Mucosa of stomach (tissue), 1 donor: ENCODE data around the gene PXDN.

Experiments
- H3K27me3 ChIP-seq: one replicate; pipeline ENCODE4 v1.7.0; 2013; ENCODE audit warnings: mild to moderate bottlenecking, low read length; ENCODE audit not compliant: control insufficient read depth, insufficient read depth
- H3K36me3 ChIP-seq: one replicate; pipeline ENCODE4 v1.7.0; 2013; ENCODE audit warnings: low read length; ENCODE audit not compliant: control insufficient read depth, insufficient read depth
- H3K4me1 ChIP-seq: one replicate; pipeline ENCODE4 v1.7.0; 2013; ENCODE audit warnings: mild to moderate bottlenecking, low read length; ENCODE audit not compliant: control insufficient read depth, insufficient read depth
- H3K4me3 ChIP-seq: one replicate; pipeline ENCODE4 v1.7.0; 2013; ENCODE audit warnings: low read length
- H3K9ac ChIP-seq: one replicate; pipeline ENCODE4 v1.7.0; 2013; ENCODE audit warnings: mild to moderate bottlenecking, low read length, moderate library complexity
- H3K9me3 ChIP-seq: one replicate; pipeline ENCODE4 v1.7.0; 2013; ENCODE audit warnings: mild to moderate bottlenecking, low read length, moderate library complexity; ENCODE audit not compliant: control insufficient read depth
- donor health status: Pancreatic carcinoma.

The PXDN gene

GRCh38 chr2:1609040-1609439 is 135.3 kb downstream of the PXDN start:
- no peaks in the 10 kb centered on the region for H3K36me3 ChIP-seq

GRCh38 chr2:1607971-1608688 is 136.2 kb downstream of the PXDN start:
- Histone ChIP-seq H3K9me3 (no peaks in the 10 kb centered on the region), H3K36me3 (no peaks in the 10 kb centered on the region), H3K4me1 (no peaks in the 10 kb centered on the region)

More at GRCh38 chr2:1609040-1609439, 135.3 kb downstream of the PXDN start:
- Histone ChIP-seq H3K9me3 (no peaks in the 10 kb centered on the region), H3K9ac (no peak overlapping the region), H3K4me3 (no peak overlapping the region), H3K27me3 (no peaks in the 10 kb centered on the region), H3K4me1 (no peaks in the 10 kb centered on the region)

GRCh38 chr2:1607236-1607920 is 136.9 kb downstream of the PXDN start:
- Histone ChIP-seq H3K4me1 (no peaks in the 10 kb centered on the region), H3K9me3 (no peaks in the 10 kb centered on the region), H3K36me3 (no peaks in the 10 kb centered on the region), H3K4me3 (no peak overlapping the region), H3K27me3 (no peaks in the 10 kb centered on the region), H3K9ac (no peak overlapping the region)

More at GRCh38 chr2:1607971-1608688, 136.2 kb downstream of the PXDN start:
- Histone ChIP-seq H3K4me3 (no peak overlapping the region), H3K27me3 (no peaks in the 10 kb centered on the region), H3K9ac (no peak overlapping the region)

GRCh38 chr2:1606421-1607235 is 137.7 kb downstream of the PXDN start:
- Histone ChIP-seq H3K9me3 (no peaks in the 10 kb centered on the region), H3K27me3 (no peaks in the 10 kb centered on the region), H3K4me3 (no peak overlapping the region), H3K9ac (no peak overlapping the region), H3K36me3 (no peaks in the 10 kb centered on the region), H3K4me1 (no peaks in the 10 kb centered on the region)

DNA sequence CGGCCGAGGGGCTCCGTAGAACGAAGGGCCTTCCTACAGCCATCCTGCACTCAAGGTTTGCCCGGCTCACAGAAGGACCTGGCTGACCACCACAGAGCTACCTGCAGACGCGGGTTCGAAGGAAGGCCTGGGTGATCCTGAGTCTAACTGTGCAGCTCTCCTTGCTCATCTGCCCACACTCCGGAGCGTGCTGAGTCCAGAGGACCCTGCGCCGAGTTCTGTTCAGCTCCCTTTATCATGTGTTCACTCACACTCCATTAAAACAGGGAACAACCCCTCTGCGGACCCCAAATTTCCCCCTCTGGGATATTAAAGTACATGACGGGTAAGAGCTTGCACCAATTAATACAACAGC is 138.3 kb downstream of the PXDN start:
- H3K4me1 ChIP-seq: no peaks in the 10 kb centered on the region
- H3K36me3 ChIP-seq: no peaks in the 10 kb centered on the region
- no peaks in the 10 kb centered on the region for H3K27me3 ChIP-seq
- H3K4me3 ChIP-seq: no peak overlapping the region
- no peak overlapping the region for H3K9ac ChIP-seq
- no peaks in the 10 kb centered on the region for H3K9me3 ChIP-seq

DNA sequence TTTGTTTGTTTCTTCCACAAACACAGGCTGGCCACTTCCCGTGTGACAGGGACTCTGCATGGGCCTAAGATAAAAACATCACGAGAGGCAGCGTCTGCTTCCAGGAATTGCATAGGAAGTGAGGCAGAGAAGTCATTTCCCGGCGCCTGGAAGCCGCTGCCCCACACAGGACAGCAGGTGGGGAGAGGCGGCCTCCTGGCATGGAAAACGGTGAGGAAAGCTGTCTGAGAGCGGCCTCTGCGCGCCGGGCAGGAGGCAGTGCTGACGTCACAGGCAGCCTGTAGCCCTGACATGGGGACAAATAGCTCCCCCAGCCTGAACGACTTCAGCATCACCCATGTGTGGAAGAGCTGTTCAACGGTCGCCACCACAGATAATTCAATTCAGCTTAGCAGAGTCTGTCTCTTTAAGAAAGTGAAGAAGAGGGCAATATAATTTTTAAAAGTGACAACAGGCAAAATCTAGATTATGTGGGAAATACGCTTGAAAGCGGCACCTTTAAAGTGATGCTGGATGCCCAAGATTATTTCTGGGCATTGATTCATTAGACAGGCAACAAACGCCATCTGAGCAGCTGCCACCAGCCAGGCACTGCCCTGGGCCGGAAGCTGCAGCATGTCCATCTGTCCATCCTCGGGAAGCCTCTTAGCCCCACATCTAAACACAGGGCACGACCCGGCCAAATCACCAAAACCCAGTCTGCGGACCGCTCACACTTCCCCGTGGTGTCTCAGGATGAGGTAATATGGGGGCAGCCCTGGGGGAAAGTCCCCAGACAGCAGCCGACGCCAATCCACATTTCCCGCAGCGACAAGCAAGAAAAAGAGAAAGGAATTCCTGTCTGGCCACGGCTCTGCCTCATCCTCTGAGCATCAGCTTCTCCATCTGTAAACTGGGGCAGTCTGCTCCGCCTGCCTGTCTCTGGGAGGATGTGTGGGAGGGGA is 138.9 kb downstream of the PXDN start:
- H3K9me3 ChIP-seq: no peaks in the 10 kb centered on the region
- H3K27me3 ChIP-seq: no peaks in the 10 kb centered on the region
- H3K4me1 ChIP-seq: no peaks in the 10 kb centered on the region
- no peak overlapping the region for H3K9ac ChIP-seq
- no peaks in the 10 kb centered on the region for H3K36me3 ChIP-seq
- no peak overlapping the region for H3K4me3 ChIP-seq

GRCh38 chr2:1603521-1603920 is 140.8 kb downstream of the PXDN start:
- Histone ChIP-seq H3K9ac (no peak overlapping the region), H3K4me1 (no peaks in the 10 kb centered on the region), H3K4me3 (no peak overlapping the region), H3K27me3 (no peaks in the 10 kb centered on the region), H3K9me3 (no peaks in the 10 kb centered on the region), H3K36me3 (no peaks in the 10 kb centered on the region)

DNA sequence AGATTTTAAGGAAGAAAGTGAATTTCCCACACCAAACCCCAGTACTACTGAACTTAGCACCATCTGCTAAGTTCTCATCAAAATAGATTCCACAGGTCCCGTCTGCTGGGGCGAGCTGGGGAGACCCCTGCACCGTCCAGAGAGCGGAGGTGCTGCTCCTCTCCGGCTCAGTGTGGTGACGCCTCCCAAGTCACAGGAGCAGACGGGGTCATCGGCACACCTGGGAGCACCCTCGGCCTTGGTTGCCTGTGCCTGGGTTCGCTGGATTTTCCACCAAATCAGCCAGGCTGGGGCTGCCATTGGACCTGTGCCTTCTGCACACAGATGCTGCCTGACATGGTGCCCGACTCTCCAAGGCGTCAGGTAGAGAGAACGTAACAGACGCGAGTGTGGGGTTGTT is 141.3 kb downstream of the PXDN start:
- H3K4me3 ChIP-seq: no peak overlapping the region
- H3K9ac ChIP-seq: no peak overlapping the region
- no peaks in the 10 kb centered on the region for H3K9me3 ChIP-seq
- H3K27me3 ChIP-seq: no peaks in the 10 kb centered on the region
- no peaks in the 10 kb centered on the region for H3K36me3 ChIP-seq
- no peaks in the 10 kb centered on the region for H3K4me1 ChIP-seq

DNA sequence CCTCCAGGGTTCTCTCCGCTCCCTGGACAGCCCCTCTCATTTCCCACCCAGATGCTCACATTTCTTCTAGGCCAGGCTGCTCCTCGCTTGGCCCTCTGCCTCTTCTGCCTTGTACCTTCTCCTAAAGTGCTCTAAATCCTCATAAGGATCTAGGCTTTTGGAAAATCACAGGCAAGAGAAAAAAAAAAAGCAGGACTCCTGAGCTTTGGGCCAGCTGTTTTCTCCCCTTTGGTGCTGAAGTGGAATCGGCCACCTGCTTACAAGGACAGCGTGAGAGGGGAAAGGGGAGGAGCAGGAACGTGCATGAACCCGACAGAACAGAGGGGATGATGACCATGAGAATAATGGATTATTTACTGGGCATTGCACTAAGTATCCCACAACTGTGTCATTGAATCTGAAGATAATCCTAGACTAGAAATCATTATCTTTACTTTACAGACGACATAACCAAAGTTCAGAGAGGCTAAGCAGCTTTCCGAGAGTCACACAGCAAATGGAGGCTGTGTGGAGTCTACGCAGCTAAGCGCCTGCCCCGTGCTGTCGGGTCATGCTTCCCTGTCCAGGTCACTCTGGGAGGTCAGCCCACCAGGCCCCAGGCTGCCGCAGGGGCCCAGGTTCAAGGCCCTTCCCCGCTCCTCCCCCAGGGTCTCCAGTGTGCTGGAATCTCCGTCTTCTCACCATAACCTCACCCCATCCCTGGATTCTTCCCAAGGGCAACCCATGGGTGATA is 141.9 kb downstream of the PXDN start:
- Histone ChIP-seq H3K4me1 (no peaks in the 10 kb centered on the region), H3K9ac (no peak overlapping the region), H3K9me3 (no peaks in the 10 kb centered on the region), H3K27me3 (no peaks in the 10 kb centered on the region), H3K4me3 (no peak overlapping the region), H3K36me3 (no peaks in the 10 kb centered on the region)

- H3K4me3 ChIP-seq: no peak overlapping the region
- H3K9ac ChIP-seq: no peak overlapping the region
- H3K9me3 ChIP-seq: no peaks in the 10 kb centered on the region
- no peaks in the 10 kb centered on the region for H3K36me3 ChIP-seq
- no peaks in the 10 kb centered on the region for H3K27me3 ChIP-seq
- no peaks in the 10 kb centered on the region for H3K4me1 ChIP-seq
Observed at GRCh38 chr2:1601471-1602277, 142.6 kb downstream of the PXDN start.
